IMR-90 (cell line): ENCODE data around the gene MBTPS2.

ENCODE experiments used
- FOS ChIP-seq: fragments of 150-350 bp; IDR thresholded peaks from 2 replicates; pipeline ENCODE4 v1.6.1; 2016; ENCODE audit warnings: low read depth, low read length
- MAFK ChIP-seq: IDR thresholded peaks from 2 replicates; pipeline ENCODE4 v1.6.1; 2012; ENCODE audit warnings: low read depth, low read length, improper control_type of control experiment
- POLR2A ChIP-seq: IDR thresholded peaks from 2 replicates; pipeline ENCODE4 v1.6.1; 2012; ENCODE audit warnings: mild to moderate bottlenecking, low read depth, low read length
- TF ChIP-seq, protein P1 (sequence below): conservative IDR thresholded peaks from 2 replicates; pipeline ENCODE4 v1.5.1; 2012; ENCODE audit warnings: mild to moderate bottlenecking, low read depth, low read length, improper control_type of control experiment
- TF ChIP-seq, protein P2 (sequence below): fragments of 150-350 bp; IDR thresholded peaks from 2 replicates; pipeline ENCODE4 v1.6.1; 2016; ENCODE audit warnings: low read depth, mild to moderate bottlenecking, low read length, moderate library complexity, borderline replicate concordance

DNA sequence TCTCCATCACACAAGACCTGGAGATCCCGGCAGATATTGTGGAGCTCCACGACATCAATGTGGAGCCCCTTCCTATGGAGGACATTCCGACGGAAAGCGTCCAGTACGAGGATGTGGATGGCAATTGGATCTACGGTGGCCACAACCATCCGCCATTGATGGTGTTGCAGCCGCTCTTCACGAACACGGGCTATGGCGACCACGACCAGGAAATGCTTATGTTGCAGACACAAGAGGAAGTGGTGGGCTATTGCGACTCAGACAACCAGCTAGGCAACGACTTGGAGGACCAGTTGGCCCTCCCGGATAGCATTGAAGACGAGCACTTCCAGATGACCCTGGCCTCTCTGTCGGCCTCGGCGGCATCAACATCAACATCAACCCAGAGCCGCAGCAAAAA, 17.1 kb downstream of the MBTPS2 start:
- TF ChIP-seq FOS (no peak), MAFK (no peak), POLR2A (no peak)
- TF ChIP-seq, protein P1, sequence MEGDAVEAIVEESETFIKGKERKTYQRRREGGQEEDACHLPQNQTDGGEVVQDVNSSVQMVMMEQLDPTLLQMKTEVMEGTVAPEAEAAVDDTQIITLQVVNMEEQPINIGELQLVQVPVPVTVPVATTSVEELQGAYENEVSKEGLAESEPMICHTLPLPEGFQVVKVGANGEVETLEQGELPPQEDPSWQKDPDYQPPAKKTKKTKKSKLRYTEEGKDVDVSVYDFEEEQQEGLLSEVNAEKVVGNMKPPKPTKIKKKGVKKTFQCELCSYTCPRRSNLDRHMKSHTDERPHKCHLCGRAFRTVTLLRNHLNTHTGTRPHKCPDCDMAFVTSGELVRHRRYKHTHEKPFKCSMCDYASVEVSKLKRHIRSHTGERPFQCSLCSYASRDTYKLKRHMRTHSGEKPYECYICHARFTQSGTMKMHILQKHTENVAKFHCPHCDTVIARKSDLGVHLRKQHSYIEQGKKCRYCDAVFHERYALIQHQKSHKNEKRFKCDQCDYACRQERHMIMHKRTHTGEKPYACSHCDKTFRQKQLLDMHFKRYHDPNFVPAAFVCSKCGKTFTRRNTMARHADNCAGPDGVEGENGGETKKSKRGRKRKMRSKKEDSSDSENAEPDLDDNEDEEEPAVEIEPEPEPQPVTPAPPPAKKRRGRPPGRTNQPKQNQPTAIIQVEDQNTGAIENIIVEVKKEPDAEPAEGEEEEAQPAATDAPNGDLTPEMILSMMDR = no peak
- TF ChIP-seq, protein P2, sequence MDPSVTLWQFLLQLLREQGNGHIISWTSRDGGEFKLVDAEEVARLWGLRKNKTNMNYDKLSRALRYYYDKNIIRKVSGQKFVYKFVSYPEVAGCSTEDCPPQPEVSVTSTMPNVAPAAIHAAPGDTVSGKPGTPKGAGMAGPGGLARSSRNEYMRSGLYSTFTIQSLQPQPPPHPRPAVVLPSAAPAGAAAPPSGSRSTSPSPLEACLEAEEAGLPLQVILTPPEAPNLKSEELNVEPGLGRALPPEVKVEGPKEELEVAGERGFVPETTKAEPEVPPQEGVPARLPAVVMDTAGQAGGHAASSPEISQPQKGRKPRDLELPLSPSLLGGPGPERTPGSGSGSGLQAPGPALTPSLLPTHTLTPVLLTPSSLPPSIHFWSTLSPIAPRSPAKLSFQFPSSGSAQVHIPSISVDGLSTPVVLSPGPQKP = no peak
